Retinal pigment epithelial cell (primary cell): ENCODE measurements around the gene SCARF1.
A peak's percentile ranks its signal among the peaks of the same experiment; 100 is the strongest.

Experiments used
- DNase-seq: peaks from one replicate; pipeline ENCODE4 v3.0.0-alpha.2; 2010; ENCODE audit warnings: low read depth
- H3K4me3 ChIP-seq: 2 replicates; pipeline ENCODE4 v1.5.1; 2011; ENCODE audit warnings: mild to moderate bottlenecking, low read length, control low read depth, moderate library complexity
- CTCF ChIP-seq: conservative IDR thresholded peaks from 2 replicates; pipeline ENCODE4 v1.5.1; 2011; ENCODE audit warnings: low read depth, low read length, control low read depth, inconsistent platforms

SCARF1 gene

GRCh38 chr17:1591474-1592090 is 54.0 kb downstream of the SCARF1 start:
- no peak for TF ChIP-seq CTCF
- DNase-seq, result no peak
- no peak overlapping the region for H3K4me3 ChIP-seq

DNA sequence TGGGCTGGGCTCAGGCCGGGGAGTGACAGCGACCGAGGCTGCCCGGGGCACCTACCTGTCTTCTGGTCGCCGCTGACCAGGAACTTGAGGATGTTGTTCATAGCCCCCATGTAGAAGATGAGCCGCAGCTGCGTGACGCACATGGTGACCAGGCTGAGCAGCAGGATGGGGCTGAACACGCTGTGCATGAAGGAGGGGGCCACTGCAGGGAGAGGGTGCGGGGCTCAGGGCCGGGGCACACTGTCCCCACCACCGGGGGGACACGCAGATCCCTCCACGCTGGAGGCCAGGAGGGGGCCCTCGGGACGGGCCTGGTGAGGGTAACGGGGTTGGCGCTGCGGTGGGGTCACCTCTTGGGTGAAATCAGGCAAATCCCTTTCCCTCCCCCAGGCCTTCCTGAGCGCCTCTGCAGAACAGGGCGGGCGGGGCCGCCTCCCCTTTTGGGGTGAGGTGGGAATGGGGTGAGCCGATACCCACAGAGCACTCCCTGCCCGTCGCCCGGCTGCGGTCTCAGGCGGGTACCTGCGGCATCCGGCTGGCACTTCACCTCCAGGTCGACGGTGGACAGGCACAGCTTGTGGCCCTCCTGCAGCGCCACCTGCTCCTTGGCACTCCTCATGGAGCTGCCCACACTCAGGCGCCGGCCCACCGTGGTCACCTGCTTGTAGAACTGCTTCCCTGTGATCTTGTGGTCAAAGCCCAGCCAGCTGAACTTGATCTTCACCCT is 54.6 kb downstream of the SCARF1 start:
- H3K4me3 ChIP-seq, result no peak overlapping the region
- no peak for TF ChIP-seq CTCF
- no peak for DNase-seq

GRCh38 chr17:1590029-1590746 is 55.3 kb downstream of the SCARF1 start:
- TF ChIP-seq CTCF, result no peak
- no peak overlapping the region for H3K4me3 ChIP-seq
- DNase-seq, result peak; percentile 86

DNA sequence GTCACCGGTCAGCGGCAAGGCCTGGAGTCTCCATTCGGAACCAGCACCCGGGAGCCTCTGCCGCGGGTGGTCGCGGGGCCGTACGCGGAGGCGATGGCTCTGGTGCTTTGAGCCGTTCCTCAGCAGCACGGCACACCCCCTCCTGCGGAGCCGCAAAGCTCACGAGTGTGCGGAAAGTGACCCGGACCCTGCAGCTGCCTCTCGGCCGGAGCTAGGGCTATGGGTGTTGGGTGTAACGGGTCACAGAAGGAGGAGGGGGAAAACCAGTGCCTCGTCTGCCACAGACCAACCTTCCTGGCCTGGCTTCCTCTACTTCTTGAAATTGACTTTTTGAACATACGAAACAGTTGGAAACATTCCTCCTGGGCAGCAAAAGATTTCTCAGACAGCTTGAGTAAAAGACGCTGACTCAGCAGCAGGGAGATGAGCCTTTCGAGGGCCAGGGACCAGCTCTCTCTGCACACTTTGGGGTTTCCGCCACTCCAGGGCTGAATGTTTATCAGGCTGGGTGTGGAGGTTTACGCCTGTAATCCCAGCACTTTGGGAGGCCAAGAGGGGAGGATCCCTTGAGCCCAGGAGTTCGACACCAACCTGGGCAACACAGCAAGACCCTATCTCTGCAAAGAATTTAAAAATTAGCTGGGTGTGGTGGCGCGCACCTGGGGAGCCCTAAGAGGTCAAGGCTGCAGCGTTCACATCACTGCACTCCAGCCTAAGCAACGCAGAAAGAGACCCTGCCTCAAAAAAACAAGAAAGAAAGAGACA is 56.5 kb downstream of the SCARF1 start:
- no peak overlapping the region for H3K4me3 ChIP-seq
- no peak for DNase-seq
- no peak for TF ChIP-seq CTCF

- DNase-seq, result no peak
- H3K4me3 ChIP-seq, result no peak overlapping the region
- TF ChIP-seq CTCF, result no peak
Observed at GRCh38 chr17:1584167-1584566, 61.4 kb downstream of the SCARF1 start.
